ENCODE data around the gene SHB. TPM values are rescaled to one million over a fixed set of nuclear protein-coding genes. Genes with fewer than 3 reads are reported as not detected.

Gene SHB
- total and polyA plus RNA-seq, 2 donors (not counting 1 experiment from before 2014, with no cell fraction given) = 9.9 to 13.9 TPM

- H3K4me3 ChIP-seq (replicated peaks in 1 of 4; ENCODE audit: control extremely low read depth in 1 of 4, insufficient read depth in 1 of 4, low read depth in 3 of 4, low read length in 4 of 4) = no peak overlapping the region
- H3K9me3 ChIP-seq (ENCODE audit: control insufficient read depth, insufficient read depth, low read depth, low read length) = no peaks in the 10 kb centered on the region
- no peak for DNase-seq (ENCODE audit: low read depth in 2 of 2)
- no peak overlapping the region for H3K4me2 ChIP-seq (ENCODE audit: extremely low read depth, insufficient read depth, low read length)
- no peaks in the 10 kb centered on the region for H3K27me3 ChIP-seq (ENCODE audit: control insufficient read depth, insufficient read depth, low read length)
- peaks cover 16% of the 10 kb centered on the region for H3K4me1 ChIP-seq (ENCODE audit: control insufficient read depth, extremely low read depth, insufficient read depth, low read length)
- H3K9ac ChIP-seq (ENCODE audit: insufficient read depth, low read length) = no peak overlapping the region
- no peak for TF ChIP-seq CTCF (conservative IDR thresholded peaks at IDR 0.05 in 1 of 2, IDR thresholded peaks at IDR 0.05 in 1 of 2; ENCODE audit: low read depth in 1 of 2, low read length in 2 of 2)
- no peak for TF ChIP-seq EZH2 (IDR thresholded peaks at IDR 0.05; ENCODE audit: low read length, missing control alignments)
- no peak overlapping the region for H3K27ac ChIP-seq (ENCODE audit: insufficient read depth, low read length)
- H3K36me3 ChIP-seq (ENCODE audit: control insufficient read depth, insufficient read depth, low read length) = peaks cover 4% of the 10 kb centered on the region
- peaks cover 39% of the 10 kb centered on the region for H3K79me2 ChIP-seq (ENCODE audit: control insufficient read depth, insufficient read depth, low read length)
- no peak overlapping the region for H2AFZ ChIP-seq (ENCODE audit: low read length)
- H4K20me1 ChIP-seq (ENCODE audit: control insufficient read depth, extremely low read depth, insufficient read depth, low read length) = no peaks in the 10 kb centered on the region
Measured at GRCh38 chr9:38015906-38016305, 53.1 kb downstream of the SHB start.

GRCh38 chr9:38015266-38015665 lies 53.8 kb downstream of the SHB start:
- Histone ChIP-seq H3K27me3 (ENCODE audit: control insufficient read depth, insufficient read depth, low read length) (no peaks in the 10 kb centered on the region), H3K4me1 (ENCODE audit: control insufficient read depth, extremely low read depth, insufficient read depth, low read length) (peaks cover 16% of the 10 kb centered on the region), H3K4me3 (replicated peaks in 1 of 4; ENCODE audit: control extremely low read depth in 1 of 4, insufficient read depth in 1 of 4, low read depth in 3 of 4, low read length in 4 of 4) (no peak overlapping the region), H4K20me1 (ENCODE audit: control insufficient read depth, extremely low read depth, insufficient read depth, low read length) (no peaks in the 10 kb centered on the region), H3K9me3 (ENCODE audit: control insufficient read depth, insufficient read depth, low read depth, low read length) (no peaks in the 10 kb centered on the region), H3K9ac (ENCODE audit: insufficient read depth, low read length) (no peak overlapping the region), H3K36me3 (ENCODE audit: control insufficient read depth, insufficient read depth, low read length) (peaks cover 4% of the 10 kb centered on the region), H2AFZ (ENCODE audit: low read length) (no peak overlapping the region), H3K79me2 (ENCODE audit: control insufficient read depth, insufficient read depth, low read length) (peaks cover 42% of the 10 kb centered on the region), H3K4me2 (ENCODE audit: extremely low read depth, insufficient read depth, low read length) (no peak overlapping the region), H3K27ac (ENCODE audit: insufficient read depth, low read length) (no peak overlapping the region)
- TF ChIP-seq EZH2 (IDR thresholded peaks at IDR 0.05; ENCODE audit: low read length, missing control alignments) (no peak), CTCF (conservative IDR thresholded peaks at IDR 0.05 in 1 of 2, IDR thresholded peaks at IDR 0.05 in 1 of 2; ENCODE audit: low read depth in 1 of 2, low read length in 2 of 2) (no peak)
- no peak for DNase-seq (ENCODE audit: low read depth in 2 of 2)

- peaks cover 30% of the 10 kb centered on the region for H3K4me1 ChIP-seq (ENCODE audit: control insufficient read depth, extremely low read depth, insufficient read depth, low read length)
- TF ChIP-seq EZH2 (IDR thresholded peaks at IDR 0.05; ENCODE audit: low read length, missing control alignments) = no peak
- TF ChIP-seq CTCF (conservative IDR thresholded peaks at IDR 0.05 in 1 of 2, IDR thresholded peaks at IDR 0.05 in 1 of 2; ENCODE audit: low read depth in 1 of 2, low read length in 2 of 2) = no peak
- no peak overlapping the region for H2AFZ ChIP-seq (ENCODE audit: low read length)
- H3K79me2 ChIP-seq (ENCODE audit: control insufficient read depth, insufficient read depth, low read length) = peaks cover 53% of the 10 kb centered on the region
- DNase-seq (ENCODE audit: low read depth in 2 of 2) = no peak
- H3K27me3 ChIP-seq (ENCODE audit: control insufficient read depth, insufficient read depth, low read length) = no peaks in the 10 kb centered on the region
- H3K9ac ChIP-seq (ENCODE audit: insufficient read depth, low read length) = no peak overlapping the region
- H3K36me3 ChIP-seq (ENCODE audit: control insufficient read depth, insufficient read depth, low read length) = peaks cover 4% of the 10 kb centered on the region
- no peak overlapping the region for H3K4me2 ChIP-seq (ENCODE audit: extremely low read depth, insufficient read depth, low read length)
- H4K20me1 ChIP-seq (ENCODE audit: control insufficient read depth, extremely low read depth, insufficient read depth, low read length) = no peaks in the 10 kb centered on the region
- H3K27ac ChIP-seq (ENCODE audit: insufficient read depth, low read length) = no peak overlapping the region
- no peaks in the 10 kb centered on the region for H3K9me3 ChIP-seq (ENCODE audit: control insufficient read depth, insufficient read depth, low read depth, low read length)
- H3K4me3 ChIP-seq (replicated peaks in 1 of 4; ENCODE audit: control extremely low read depth in 1 of 4, insufficient read depth in 1 of 4, low read depth in 3 of 4, low read length in 4 of 4) = no peak overlapping the region
Measured at GRCh38 chr9:38012767-38013450, 56.1 kb downstream of the SHB start.
